GM20431 (cell line): ENCODE measurements around the gene TCF12.
"Not testable (repeated sequence)": the region's sequence is repeated elsewhere in the genome, so short reads cannot be mapped to it uniquely, and the experiment has no call there.

Experiments used
- in situ Hi-C: fragments of 300-500 bp; cut with MseI, MboI; formaldehyde crosslinking; loops from one replicate; pipeline ENCODE4 v1.15.0; 2020; ENCODE audit warnings: low sequenced_read_pairs; ENCODE audit not compliant: unreplicated experiment

TCF12 gene

DNA sequence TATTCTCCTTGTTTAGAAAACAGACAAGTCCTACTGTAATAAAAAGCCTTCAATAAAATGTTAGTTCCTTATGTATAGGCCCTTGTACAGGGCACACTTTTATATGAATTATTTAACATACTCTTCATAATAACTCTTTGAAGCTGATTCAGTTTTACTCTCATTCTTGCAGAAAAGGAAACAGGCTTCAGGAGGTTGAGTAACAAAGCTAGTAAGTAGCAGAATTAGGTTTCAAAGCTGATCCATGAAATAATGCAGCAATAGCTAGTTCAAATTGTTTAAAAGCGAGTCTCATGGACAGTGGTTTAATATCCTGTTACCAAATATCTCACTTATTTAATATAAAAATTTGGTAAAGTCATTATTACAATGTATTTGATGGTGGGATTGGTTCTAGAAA, 25.0 kb downstream of the TCF12 start:
- in situ Hi-C loops = no loop called here

- in situ Hi-C loops = no loop called here
These were observed 26.0 kb downstream of the TCF12 start for GRCh38 chr15:56944485-56944884.

- in situ Hi-C loops = no loop called here
These were observed 27.7 kb downstream of the TCF12 start for GRCh38 chr15:56946150-56946549.

DNA sequence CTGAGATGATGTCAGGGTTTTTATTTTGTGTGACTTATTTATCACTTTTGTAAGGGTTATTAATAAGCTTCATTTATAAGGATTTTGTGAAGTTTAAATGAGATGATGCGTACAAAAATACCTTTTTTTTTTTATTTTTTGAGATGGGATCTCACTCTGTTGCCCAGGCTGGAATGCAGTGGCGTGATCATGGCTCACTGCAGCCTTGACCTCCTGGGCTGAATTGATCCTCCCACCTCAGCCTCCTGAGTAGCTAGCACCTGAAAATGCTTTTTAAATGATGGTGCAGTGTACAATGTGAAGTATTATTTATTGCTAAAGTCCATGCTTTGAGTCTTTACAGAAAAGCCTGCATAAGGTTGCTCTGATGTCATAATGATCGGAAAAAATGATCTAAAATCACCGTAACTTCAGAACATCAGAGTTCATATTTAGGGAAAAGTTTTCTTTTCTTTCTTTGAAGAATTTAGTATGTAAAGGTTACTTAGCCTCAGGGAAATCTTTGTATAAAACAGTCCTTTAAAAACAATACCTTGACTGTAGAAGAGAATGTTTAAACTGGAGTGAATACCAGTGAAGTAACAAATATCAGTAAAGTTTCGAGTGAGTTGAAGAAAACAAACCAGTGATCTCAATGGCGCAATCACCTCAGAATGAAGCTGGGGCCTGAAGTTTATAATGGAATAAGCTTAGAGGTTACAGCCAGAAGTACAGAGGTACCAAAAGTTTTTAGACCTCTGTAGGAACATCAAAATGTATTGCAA, 29.7 kb downstream of the TCF12 start:
- in situ Hi-C loops = no loop called here

GRCh38 chr15:56948764-56949101, 30.3 kb downstream of the TCF12 start:
- in situ Hi-C loops = no loop called here

- in situ Hi-C loops = no loop called here
These were observed 32.5 kb downstream of the TCF12 start for GRCh38 chr15:56950979-56951378.

DNA sequence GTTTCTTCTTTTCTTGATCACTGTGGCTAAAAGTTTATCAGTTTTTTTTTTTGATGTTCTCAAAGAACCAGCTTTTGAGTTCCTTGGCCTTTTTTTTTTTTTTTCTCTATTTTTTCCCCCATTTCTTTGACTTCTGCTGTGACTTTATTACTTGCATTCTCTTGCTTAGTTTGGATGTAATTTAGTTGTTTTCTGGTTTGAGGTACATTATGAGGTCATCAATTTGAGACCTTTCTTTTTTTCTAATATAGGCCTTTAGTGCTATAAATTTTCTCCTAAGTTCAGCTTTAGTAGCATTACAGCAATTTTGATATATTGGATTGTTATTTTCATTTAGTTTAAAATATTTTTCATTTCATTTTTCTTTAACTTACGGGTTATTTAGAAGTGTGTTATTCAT, 35.3 kb downstream of the TCF12 start:
- in situ Hi-C loops = no loop called here

DNA sequence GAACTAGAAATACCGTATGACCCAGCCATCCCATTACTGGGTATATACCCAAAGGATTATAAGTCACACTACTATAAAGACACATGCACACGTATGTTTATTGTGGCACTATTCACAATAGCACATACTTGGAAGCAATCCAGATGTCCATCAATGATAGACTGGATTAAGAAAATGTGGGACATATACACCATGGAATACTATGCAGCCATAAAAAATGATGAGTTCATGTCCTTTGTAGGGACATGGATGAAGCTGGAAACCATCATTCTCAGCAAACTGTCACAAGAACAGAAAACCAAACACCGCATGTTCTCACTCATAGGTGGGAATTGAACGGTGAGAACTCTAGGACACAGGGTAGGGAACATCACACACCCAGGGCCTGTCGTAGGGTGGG, 36.6 kb downstream of the TCF12 start:
- in situ Hi-C loops = not testable (repeated sequence)

DNA sequence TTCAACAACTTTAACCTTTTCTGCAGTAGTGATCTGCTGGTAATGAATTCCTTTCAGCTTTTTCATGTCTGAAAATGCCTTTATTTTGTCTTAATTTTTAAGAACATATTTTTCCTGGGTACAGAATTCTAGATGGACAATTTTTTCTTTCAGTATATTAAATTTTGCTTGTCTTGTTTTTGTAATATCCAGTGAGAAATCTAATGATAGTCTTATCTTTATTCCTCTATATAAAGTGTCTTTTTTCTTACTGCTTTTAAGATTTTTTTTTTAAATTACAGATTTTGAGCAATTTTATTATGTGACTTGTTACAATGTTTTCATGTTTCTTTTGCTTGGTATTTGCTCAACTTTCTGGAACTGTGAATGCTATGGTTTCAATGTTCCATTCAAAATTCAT, 38.1 kb downstream of the TCF12 start:
- in situ Hi-C loops = no loop called here

- in situ Hi-C loops = no loop called here
These were observed 39.5 kb downstream of the TCF12 start for GRCh38 chr15:56957812-56958406.

- in situ Hi-C loops = no loop called here
These were observed 40.8 kb downstream of the TCF12 start for GRCh38 chr15:56959318-56959648.

DNA sequence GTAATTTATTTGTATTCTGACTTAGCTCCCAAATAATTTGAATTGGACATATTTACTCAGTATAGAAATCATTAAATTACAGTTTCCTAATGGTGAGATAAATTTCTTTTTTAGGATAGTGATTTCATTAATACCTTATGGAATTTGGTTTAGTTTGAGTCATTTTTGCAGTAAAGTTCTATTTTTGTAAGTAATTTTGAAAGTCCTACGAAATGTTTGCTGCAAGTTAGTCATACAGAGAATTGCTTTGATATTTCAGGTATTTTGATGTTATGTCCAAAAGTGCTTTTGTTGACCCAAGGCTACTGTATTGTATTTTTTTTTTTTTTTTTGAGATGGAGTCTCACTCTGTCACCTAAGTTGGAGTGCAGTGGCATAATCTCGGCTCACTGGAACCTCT, 41.7 kb downstream of the TCF12 start:
- in situ Hi-C loops = no loop called here

GRCh38 chr15:56963126-56963525, 44.7 kb downstream of the TCF12 start:
- in situ Hi-C loops = no loop called here

DNA sequence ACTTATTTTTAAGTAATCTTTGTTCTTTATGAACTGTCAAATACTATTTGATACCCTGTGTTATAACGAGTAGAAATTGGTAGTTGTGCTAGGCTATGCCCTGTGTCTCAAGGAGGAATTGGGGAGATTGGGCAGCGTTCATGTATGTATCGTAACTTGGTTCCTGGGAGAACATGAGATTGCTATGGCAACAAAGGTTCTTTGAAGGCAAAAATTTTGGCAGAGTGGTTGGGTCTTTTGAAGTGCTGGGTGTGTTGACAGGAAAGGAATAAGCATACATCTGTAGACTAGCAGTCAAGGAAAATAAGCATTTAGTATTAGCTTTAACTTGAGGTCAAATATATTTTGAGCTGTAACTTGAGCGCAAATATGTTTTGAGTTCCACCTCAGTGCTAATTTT, 45.3 kb downstream of the TCF12 start:
- in situ Hi-C loops = no loop called here

DNA sequence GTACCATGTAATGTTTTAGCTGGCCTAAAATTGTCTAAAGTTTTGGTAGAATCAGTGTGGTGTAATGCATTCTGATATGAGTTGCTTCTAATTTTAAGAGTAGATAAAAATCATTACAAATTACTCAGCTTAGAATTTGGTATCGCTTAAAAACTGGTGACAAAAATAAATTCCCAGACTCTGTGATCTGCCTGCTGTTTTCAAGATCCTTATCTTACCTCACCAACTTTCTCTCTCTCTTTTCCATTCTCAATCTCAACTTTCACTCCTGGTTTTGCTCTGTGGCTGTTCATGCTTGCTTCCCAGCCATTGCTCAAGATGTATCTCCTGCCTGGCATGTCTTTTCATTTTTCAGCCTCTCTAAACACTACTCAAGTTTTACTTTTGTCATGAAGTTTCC, 45.7 kb downstream of the TCF12 start:
- in situ Hi-C loops = no loop called here

DNA sequence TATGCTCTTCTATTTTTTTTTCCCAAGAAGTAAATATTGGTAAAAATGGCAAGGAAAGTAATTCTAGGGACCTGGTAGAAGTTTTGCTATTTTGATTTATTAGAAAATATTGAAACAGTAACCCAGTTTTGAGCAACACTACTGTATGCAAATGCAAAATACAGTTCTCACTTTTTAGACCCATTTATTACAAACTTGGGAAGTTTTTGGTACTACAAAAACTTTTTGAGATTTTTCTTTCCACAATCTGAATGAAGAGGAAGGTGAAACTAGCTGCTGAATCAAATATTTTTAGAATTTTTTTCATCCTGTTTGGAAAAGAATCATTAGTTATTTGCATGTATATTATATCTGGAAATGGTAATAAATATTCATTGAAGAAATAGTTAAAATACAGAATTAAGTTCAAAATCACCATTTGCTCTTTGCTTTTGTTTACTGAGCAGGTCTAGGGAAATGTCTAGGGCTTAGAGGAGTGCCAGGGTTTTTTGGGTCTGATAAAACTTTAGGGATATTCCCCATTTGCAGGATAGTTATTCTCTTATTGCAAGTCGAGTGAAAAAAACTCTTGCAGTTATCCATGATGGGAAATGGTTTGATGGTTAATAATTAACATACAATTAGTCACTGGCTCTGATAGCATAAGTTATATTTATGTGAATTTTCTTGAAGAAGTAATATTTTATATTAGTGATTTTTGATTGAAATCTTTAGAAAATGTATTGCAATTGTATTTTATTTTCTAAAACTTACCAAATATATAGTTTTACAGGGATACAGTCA, 47.0 kb downstream of the TCF12 start:
- in situ Hi-C loops = no loop called here

DNA sequence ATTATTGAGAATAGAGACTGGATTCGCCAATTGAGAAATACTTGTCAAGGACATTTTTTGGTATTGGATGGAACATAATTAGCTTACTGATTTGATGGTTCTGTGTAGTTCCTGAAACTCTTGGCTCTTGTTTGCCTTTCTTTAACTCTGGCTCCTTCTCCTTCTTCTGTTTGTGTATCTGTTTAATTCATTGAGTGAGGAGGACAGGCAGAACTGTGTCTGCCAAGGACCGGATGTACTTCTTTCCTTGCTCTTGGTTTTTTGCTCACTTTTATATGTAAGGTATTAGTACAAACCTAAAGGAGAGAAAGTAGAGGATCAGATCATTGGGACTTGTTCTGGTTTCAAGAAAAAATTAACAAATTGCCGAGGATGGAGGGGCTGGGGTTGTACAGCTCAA, 48.9 kb downstream of the TCF12 start:
- in situ Hi-C loops = no loop called here

GRCh38 chr15:56968256-56968655, 49.8 kb downstream of the TCF12 start:
- in situ Hi-C loops = no loop called here

- in situ Hi-C loops = no loop called here
These were observed 50.4 kb downstream of the TCF12 start for GRCh38 chr15:56968821-56969220.

- in situ Hi-C loops = no loop called here
These were observed 50.9 kb downstream of the TCF12 start for GRCh38 chr15:56969265-56969895.

DNA sequence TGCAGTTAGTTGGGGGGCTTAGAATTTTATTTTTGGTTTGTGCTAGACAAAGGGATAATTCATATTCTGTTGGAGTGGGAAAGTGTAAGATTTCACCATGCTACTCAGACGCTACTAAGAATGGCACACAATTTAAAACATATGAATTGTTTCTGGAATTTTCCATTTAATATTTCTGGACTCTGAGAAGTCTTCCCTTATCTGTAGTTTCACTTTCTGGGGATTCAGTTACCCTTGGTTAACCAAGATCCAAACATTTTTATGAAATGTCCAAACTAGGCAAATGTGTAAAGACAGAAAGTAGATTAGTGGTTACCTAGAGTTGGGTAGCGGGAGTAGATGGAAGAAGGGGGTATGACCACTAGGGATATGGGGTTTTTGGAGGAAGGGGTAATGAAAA, 53.1 kb downstream of the TCF12 start:
- in situ Hi-C loops = no loop called here
